Mesendoderm (in vitro differentiated cells): ENCODE measurements around the gene KLHL36.

Source experiments
- DNase-seq: peaks from one replicate; pipeline ENCODE4 v3.0.0; 2013
- H2AK5ac ChIP-seq: 2 replicates; pipeline ENCODE4 v1.6.1; 2013; ENCODE audit warnings: low read length, inconsistent platforms
- H2BK120ac ChIP-seq: 2 replicates; pipeline ENCODE4 v1.6.1; 2013; ENCODE audit warnings: low read depth, mild to moderate bottlenecking, low read length, moderate library complexity, mixed read lengths
- H2BK15ac ChIP-seq: replicated peaks from 2 replicates; pipeline ENCODE4 v1.6.1; 2013; ENCODE audit warnings: low read depth, mild to moderate bottlenecking, moderate library complexity
- H2BK5ac ChIP-seq: 2 replicates; pipeline ENCODE4 v1.6.1; 2013; ENCODE audit warnings: low read length, inconsistent platforms
- H3K18ac ChIP-seq: 2 replicates; pipeline ENCODE4 v1.6.1; 2013; ENCODE audit warnings: mild to moderate bottlenecking, low read length, mixed read lengths
- H3K23ac ChIP-seq: one replicate; pipeline ENCODE4 v1.6.1; 2013; ENCODE audit warnings: low read length
- H3K27ac ChIP-seq: 2 replicates; pipeline ENCODE4 v1.5.1; 2013; ENCODE audit warnings: low read depth, mild to moderate bottlenecking, inconsistent platforms, low read length, moderate library complexity
- H3K27me3 ChIP-seq: 2 replicates; pipeline ENCODE4 v1.6.1; 2013; ENCODE audit warnings: low read length, control low read depth, mild to moderate bottlenecking, inconsistent platforms; ENCODE audit not compliant: insufficient read depth, poor library complexity
- H3K36me3 ChIP-seq: 2 replicates; pipeline ENCODE4 v1.6.1; 2013; ENCODE audit warnings: low read length, inconsistent platforms; ENCODE audit not compliant: control insufficient read depth, insufficient read depth
- H3K4ac ChIP-seq: one replicate; pipeline ENCODE4 v1.6.1; 2013; ENCODE audit warnings: low read depth, mild to moderate bottlenecking, low read length, moderate library complexity
- H3K4me1 ChIP-seq: 2 replicates; pipeline ENCODE4 v1.6.1; 2013; ENCODE audit warnings: low read depth, low read length, inconsistent platforms; ENCODE audit not compliant: control insufficient read depth
- H3K4me2 ChIP-seq: 2 replicates; pipeline ENCODE4 v1.6.1; 2013; ENCODE audit warnings: low read length
- H3K4me3 ChIP-seq: 2 replicates; pipeline ENCODE4 v1.5.1; 2013; ENCODE audit warnings: mild to moderate bottlenecking, low read length
- H3K56ac ChIP-seq: one replicate; pipeline ENCODE4 v1.6.1; 2013; ENCODE audit warnings: low read length
- H3K79me1 ChIP-seq: 2 replicates; pipeline ENCODE4 v1.6.1; 2013; ENCODE audit warnings: low read length, inconsistent platforms
- H3K79me2 ChIP-seq: 2 replicates; pipeline ENCODE4 v1.6.1; 2013; ENCODE audit warnings: mild to moderate bottlenecking, low read length; ENCODE audit not compliant: control insufficient read depth, insufficient read depth
- H3K9ac ChIP-seq: 2 replicates; pipeline ENCODE4 v1.6.1; 2013; ENCODE audit warnings: low read length, inconsistent platforms
- H4K5ac ChIP-seq: one replicate; pipeline ENCODE4 v1.6.1; 2013; ENCODE audit warnings: low read length
- H4K8ac ChIP-seq: one replicate; pipeline ENCODE4 v1.6.1; 2013; ENCODE audit warnings: low read depth, mild to moderate bottlenecking, control low read depth, low read length, moderate library complexity
- WGBS: extraction: QIAGEN DNeasy Blood & Tissue Kit; methylation state at CpG from one replicate; pipeline ENCODE4 v1.1.7; 2013; ENCODE audit warnings: low lambda C conversion rate, missing lambda C conversion rate; ENCODE audit not compliant: insufficient coverage; ENCODE audit errors: extremely low coverage; 5-methylcytosine and 5-hydroxymethylcytosine counted together

The KLHL36 gene

DNA sequence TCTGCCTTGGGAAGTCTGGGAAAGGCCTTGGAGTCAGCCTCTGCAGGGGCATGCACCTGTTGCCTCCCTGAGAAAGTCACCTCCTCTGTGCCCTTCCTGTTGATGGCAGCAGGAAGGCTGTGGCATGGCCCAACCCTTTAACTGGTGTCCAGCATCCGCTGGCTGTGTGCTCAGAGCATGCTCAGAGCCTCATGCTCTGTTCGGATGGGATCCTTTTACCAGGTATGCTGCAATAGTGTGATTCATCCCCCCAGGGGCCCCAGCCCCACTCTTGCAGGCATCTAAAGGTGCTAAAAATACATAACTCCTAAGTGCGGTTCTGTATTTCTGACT, 24.9 kb downstream of the KLHL36 start:
- no peak overlapping the region for H3K4me3 ChIP-seq
- no peak overlapping the region for H2BK120ac ChIP-seq
- no peak overlapping the region for H3K23ac ChIP-seq
- no peak overlapping the region for H3K4ac ChIP-seq
- H3K27me3 ChIP-seq = no peaks in the 10 kb centered on the region
- no peaks in the 10 kb centered on the region for H3K79me1 ChIP-seq
- H3K4me2 ChIP-seq = no peak overlapping the region
- no peaks in the 10 kb centered on the region for H3K36me3 ChIP-seq
- H2BK5ac ChIP-seq = no peak overlapping the region
- H3K27ac ChIP-seq = no peak overlapping the region
- H3K56ac ChIP-seq = no peak overlapping the region
- WGBS = no CpG with 5 or more reads among the region's 3 CpGs
- no peak overlapping the region for H3K18ac ChIP-seq
- no peaks in the 10 kb centered on the region for H3K4me1 ChIP-seq
- no peak overlapping the region for H4K5ac ChIP-seq
- H2AK5ac ChIP-seq = no peak overlapping the region
- no peaks in the 10 kb centered on the region for H3K79me2 ChIP-seq
- H4K8ac ChIP-seq = no peak overlapping the region
- H2BK15ac ChIP-seq = no peak overlapping the region
- DNase-seq = no peak
- H3K9ac ChIP-seq = no peak overlapping the region

DNA sequence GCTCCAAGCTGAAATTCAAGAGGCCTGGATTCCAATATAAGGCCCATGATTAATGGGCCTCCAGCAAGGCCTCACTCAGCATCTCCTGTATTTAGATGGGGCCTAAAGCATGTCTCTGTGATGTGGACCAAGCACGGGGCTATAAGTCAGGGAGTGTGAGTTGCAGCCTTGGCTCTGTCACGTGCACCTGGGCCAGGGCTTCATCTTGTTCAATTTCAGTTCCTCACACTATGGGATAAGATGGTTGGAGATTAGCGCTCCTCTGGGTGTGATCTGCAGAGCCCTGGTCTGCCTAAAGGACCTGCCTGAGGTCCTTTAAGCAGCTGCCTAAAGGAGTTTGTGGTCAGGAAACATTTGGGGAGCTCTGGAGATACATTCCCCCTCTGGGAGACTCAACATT, 25.2 kb downstream of the KLHL36 start:
- H3K23ac ChIP-seq = no peak overlapping the region
- no peak overlapping the region for H3K4me3 ChIP-seq
- H3K36me3 ChIP-seq = no peaks in the 10 kb centered on the region
- WGBS = no CpG with 5 or more reads among the region's 3 CpGs
- no peak overlapping the region for H3K4ac ChIP-seq
- DNase-seq = no peak
- no peaks in the 10 kb centered on the region for H3K79me2 ChIP-seq
- no peaks in the 10 kb centered on the region for H3K4me1 ChIP-seq
- H4K8ac ChIP-seq = no peak overlapping the region
- H3K4me2 ChIP-seq = no peak overlapping the region
- no peak overlapping the region for H3K9ac ChIP-seq
- H3K18ac ChIP-seq = no peak overlapping the region
- H2BK5ac ChIP-seq = no peak overlapping the region
- H3K27ac ChIP-seq = no peak overlapping the region
- no peak overlapping the region for H4K5ac ChIP-seq
- H3K79me1 ChIP-seq = no peaks in the 10 kb centered on the region
- H3K56ac ChIP-seq = no peak overlapping the region
- no peak overlapping the region for H2BK120ac ChIP-seq
- H2AK5ac ChIP-seq = no peak overlapping the region
- no peak overlapping the region for H2BK15ac ChIP-seq
- H3K27me3 ChIP-seq = no peaks in the 10 kb centered on the region

DNA sequence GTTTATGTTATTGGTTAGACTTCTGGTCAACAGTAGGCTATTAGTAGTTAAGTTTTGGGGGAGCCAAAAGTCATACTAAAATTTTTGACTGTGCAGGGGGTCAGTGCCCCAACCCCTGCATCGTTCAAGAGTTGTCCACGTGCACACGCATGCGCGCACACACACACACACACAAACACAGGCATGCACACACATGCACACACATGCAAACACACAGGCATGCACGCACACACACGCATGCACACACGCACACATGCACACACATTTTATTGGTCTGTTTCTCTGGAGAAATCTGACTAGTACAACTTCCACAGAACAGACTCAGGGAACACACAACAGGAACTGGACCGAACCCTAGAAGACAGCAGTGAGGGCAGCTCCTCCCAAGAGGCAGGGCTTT, 27.1 kb downstream of the KLHL36 start:
- Histone ChIP-seq H3K4ac (no peak overlapping the region), H2BK120ac (no peak overlapping the region), H3K56ac (no peak overlapping the region), H3K36me3 (no peaks in the 10 kb centered on the region), H3K4me1 (no peaks in the 10 kb centered on the region), H3K27ac (no peak overlapping the region), H3K79me1 (no peaks in the 10 kb centered on the region), H4K5ac (no peak overlapping the region), H3K9ac (no peak overlapping the region), H4K8ac (no peak overlapping the region), H3K23ac (no peak overlapping the region), H3K27me3 (no peaks in the 10 kb centered on the region), H3K18ac (no peak overlapping the region), H2AK5ac (no peak overlapping the region), H3K4me3 (no peak overlapping the region), H2BK15ac (no peak overlapping the region), H2BK5ac (no peak overlapping the region), H3K4me2 (no peak overlapping the region), H3K79me2 (no peaks in the 10 kb centered on the region)
- WGBS = no CpG with 5 or more reads among the region's 9 CpGs
- no peak for DNase-seq

DNA sequence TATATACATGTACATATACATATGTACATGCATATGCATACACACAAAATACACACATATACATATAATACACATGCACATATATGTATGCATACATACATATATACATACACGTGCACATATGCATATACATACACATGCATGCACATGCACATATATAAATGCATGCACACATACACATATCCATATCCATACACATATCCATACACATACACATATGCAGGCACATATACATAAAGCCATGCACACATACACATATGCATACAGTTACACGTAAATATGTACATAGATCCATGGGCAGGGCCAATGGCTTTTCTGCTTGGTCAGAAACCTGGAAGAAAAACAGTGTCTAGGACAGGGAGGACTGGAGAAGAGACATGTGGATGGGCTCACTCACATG, 27.6 kb downstream of the KLHL36 start:
- no peak overlapping the region for H3K27ac ChIP-seq
- no peak overlapping the region for H3K4me3 ChIP-seq
- no peaks in the 10 kb centered on the region for H3K79me2 ChIP-seq
- no peaks in the 10 kb centered on the region for H3K79me1 ChIP-seq
- H3K9ac ChIP-seq = no peak overlapping the region
- H3K36me3 ChIP-seq = no peaks in the 10 kb centered on the region
- H3K27me3 ChIP-seq = no peaks in the 10 kb centered on the region
- no peak overlapping the region for H2BK15ac ChIP-seq
- H2BK120ac ChIP-seq = no peak overlapping the region
- no peak overlapping the region for H3K23ac ChIP-seq
- no peak for DNase-seq
- no peak overlapping the region for H3K56ac ChIP-seq
- H2AK5ac ChIP-seq = no peak overlapping the region
- no peak overlapping the region for H3K4me2 ChIP-seq
- H4K5ac ChIP-seq = no peak overlapping the region
- H4K8ac ChIP-seq = no peak overlapping the region
- no peak overlapping the region for H3K18ac ChIP-seq
- no peaks in the 10 kb centered on the region for H3K4me1 ChIP-seq
- WGBS = no CpG with 5 or more reads among the region's 2 CpGs
- no peak overlapping the region for H2BK5ac ChIP-seq
- H3K4ac ChIP-seq = no peak overlapping the region

DNA sequence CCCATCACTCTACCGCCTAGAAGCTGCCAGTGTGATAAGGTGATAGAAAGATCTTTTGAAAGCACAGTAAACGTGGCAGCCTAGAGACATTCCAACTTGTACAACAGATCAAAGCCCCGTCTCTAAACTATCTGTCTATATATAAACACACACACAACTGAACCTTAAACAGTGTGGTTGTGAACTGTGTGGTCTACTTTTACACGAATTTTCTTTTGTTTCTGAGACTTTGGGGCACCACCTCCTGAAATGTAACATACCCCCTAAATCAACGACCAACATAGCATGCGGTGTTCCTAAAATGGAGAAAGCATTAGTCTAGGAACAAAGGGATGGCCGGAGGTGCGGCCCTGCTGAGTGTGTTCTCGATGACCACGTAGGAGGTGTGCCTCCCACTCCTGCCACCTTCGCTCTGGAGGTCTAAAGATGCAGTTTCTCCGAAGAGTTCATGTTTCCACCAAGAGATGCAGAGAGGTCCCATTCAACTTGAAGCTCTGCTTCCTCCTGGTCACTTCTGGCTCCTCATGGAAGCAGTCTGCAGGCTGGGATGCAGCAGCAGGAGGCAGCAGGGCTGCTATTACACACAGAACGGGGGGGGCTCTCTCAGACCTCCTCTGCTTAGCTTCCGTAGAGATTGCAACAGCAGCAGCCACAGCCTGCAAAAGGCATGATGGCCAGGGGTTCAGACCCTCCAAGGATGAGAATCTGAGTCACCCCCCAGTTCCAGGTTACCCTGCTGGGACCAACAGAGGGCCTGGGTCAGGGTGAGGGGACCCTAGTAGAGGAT, 28.9 kb downstream of the KLHL36 start:
- Histone ChIP-seq H3K56ac (no peak overlapping the region), H3K36me3 (no peaks in the 10 kb centered on the region), H3K23ac (no peak overlapping the region), H3K27ac (no peak overlapping the region), H2BK15ac (no peak overlapping the region), H3K79me1 (no peaks in the 10 kb centered on the region), H2BK5ac (no peak overlapping the region), H3K4me2 (no peak overlapping the region), H4K5ac (no peak overlapping the region), H3K4me1 (no peaks in the 10 kb centered on the region), H4K8ac (no peak overlapping the region), H2BK120ac (no peak overlapping the region), H3K27me3 (no peaks in the 10 kb centered on the region), H3K4ac (no peak overlapping the region), H3K9ac (no peak overlapping the region), H3K18ac (no peak overlapping the region), H3K79me2 (no peaks in the 10 kb centered on the region), H3K4me3 (no peak overlapping the region), H2AK5ac (no peak overlapping the region)
- no peak for DNase-seq
- WGBS = no CpG with 5 or more reads among the region's 14 CpGs

DNA sequence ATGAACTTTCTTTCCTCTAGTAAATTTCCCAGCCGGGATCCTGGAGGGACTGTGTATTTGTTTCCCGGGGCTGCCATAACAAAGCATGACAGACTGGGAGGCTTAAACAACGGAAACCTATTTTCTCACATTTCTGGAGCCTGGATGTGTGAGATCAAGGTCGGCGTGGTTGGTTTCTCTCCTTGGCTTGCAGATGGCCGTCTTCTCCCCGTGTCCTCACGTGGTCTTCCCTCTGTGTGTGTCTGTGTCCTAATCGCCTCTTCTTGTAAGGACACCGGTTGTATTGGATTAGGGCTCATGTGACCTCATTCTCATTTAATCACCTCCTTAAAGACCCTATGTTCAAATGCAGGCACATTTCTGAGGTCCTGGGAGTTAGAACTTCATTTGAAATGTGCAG, 29.5 kb downstream of the KLHL36 start:
- Histone ChIP-seq H3K79me1 (no peaks in the 10 kb centered on the region), H3K4me1 (no peaks in the 10 kb centered on the region), H3K4ac (no peak overlapping the region), H3K27me3 (no peaks in the 10 kb centered on the region), H3K9ac (no peak overlapping the region), H3K36me3 (no peaks in the 10 kb centered on the region), H3K23ac (no peak overlapping the region), H3K56ac (no peak overlapping the region), H3K27ac (no peak overlapping the region), H2BK15ac (no peak overlapping the region), H4K5ac (no peak overlapping the region), H3K79me2 (no peaks in the 10 kb centered on the region), H2BK120ac (no peak overlapping the region), H3K4me2 (no peak overlapping the region), H2AK5ac (no peak overlapping the region), H3K18ac (no peak overlapping the region), H2BK5ac (no peak overlapping the region), H4K8ac (no peak overlapping the region), H3K4me3 (no peak overlapping the region)
- WGBS = no CpG with 5 or more reads among the region's 10 CpGs
- no peak for DNase-seq
